Transverse colon (tissue), 4 donors: ENCODE results near the gene C8A. TPM values are rescaled to one million over a fixed set of nuclear protein-coding genes. Genes with fewer than 3 reads are reported as not detected.

Experiments used
- DNase-seq: peaks from one replicate; pipeline ENCODE4 v3.0.0-alpha.2; 2019
- H3K27ac ChIP-seq, 4 donors: fragments of 200-600 bp; sonication (generic); 2 replicates each; pipeline ENCODE4 v1.5.1; 2016 to 2018; ENCODE audit warnings: inconsistent platforms in 4 of 4
- H3K27me3 ChIP-seq: fragments of 200-600 bp; sonication (generic); 2 replicates; pipeline ENCODE4 v1.5.1; 2017; ENCODE audit warnings: inconsistent platforms
- H3K36me3 ChIP-seq, 4 donors: fragments of 200-600 bp; sonication (generic); 2 replicates each; pipeline ENCODE4 v1.5.1; 2017 to 2019; ENCODE audit warnings: inconsistent platforms in 4 of 4
- H3K4me1 ChIP-seq, 4 donors: fragments of 200-600 bp; sonication (generic); 2 replicates each; pipeline ENCODE4 v1.5.1; 2017 to 2020; ENCODE audit warnings: inconsistent platforms in 4 of 4
- H3K4me3 ChIP-seq, 4 donors: fragments of 200-600 bp; sonication (generic); 1 replicate in 1 of 4; 2 replicates in 3 of 4; pipeline versions ENCODE4 v1.5.1 to v1.6.1; 2017 to 2019; ENCODE audit warnings: inconsistent platforms in 4 of 4
- H3K9me3 ChIP-seq, 2 donors: fragments of 200-600 bp; sonication (generic); 2 replicates each; pipeline ENCODE4 v1.5.1; 2017 to 2019; ENCODE audit warnings: inconsistent platforms in 2 of 2
- CTCF ChIP-seq, 5 experiments: fragments of 200-600 bp in 3 of 5; fragments of 450-650 bp in 2 of 5; sonication (generic) in 3 of 5; IDR thresholded peaks; 1 replicate in 2 of 5; 2 replicates in 3 of 5; pipeline ENCODE4 v1.5.1; 2016 to 2017; ENCODE audit warnings: antibody characterized with exemption in 5 of 5, inconsistent platforms in 3 of 5, mild to moderate bottlenecking in 2 of 5, moderate library complexity in 1 of 5
- EP300 ChIP-seq: sonication (generic); formaldehyde crosslinking; IDR thresholded peaks from one replicate; pipeline ENCODE4 v1.6.1; 2017; ENCODE audit warnings: antibody characterized with exemption, low read depth
- POLR2A ChIP-seq: fragments of 450-650 bp; IDR thresholded peaks from one replicate; pipeline ENCODE4 v1.6.1; 2016; ENCODE audit warnings: antibody characterized with exemption, mild to moderate bottlenecking, moderate library complexity
- POLR2AphosphoS5 ChIP-seq, 3 donors: sonication (generic); formaldehyde crosslinking; IDR thresholded peaks; one replicate each; pipeline ENCODE4 v1.6.1; 2016; ENCODE audit warnings: antibody characterized with exemption in 3 of 3
- WGBS, 2 donors: methylation state at CpG; one replicate each; pipeline ENCODE4 v1.1.5; 2018; ENCODE audit warnings: low coverage in 1 of 2; 5-methylcytosine and 5-hydroxymethylcytosine counted together
- in situ Hi-C, 4 donors: fragments of 200-750 bp; cut with MboI; loops; one replicate each; pipeline versions ENCODE4 v1.15.0 to v1.15.1; 2017; ENCODE audit warnings: low sequenced_read_pairs in 3 of 4, low pct_ligation_motif_present in 1 of 4, low pct_unique_long_range_greater_than_20kb in 1 of 4
- intact Hi-C: fragments of 100-400 bp; cut with DNase I; formaldehyde crosslinking; loops from one replicate; pipeline ENCODE4 v1.15.1; 2023; ENCODE audit warnings: low total_unique reads
- total RNA-seq, 4 donors: library from RNA; depleted of rRNA; stranded (reverse); fragments of >200 nt; gene quantifications; one replicate each; pipeline ENCODE4 v1.1.0, GENCODE V29; 2016

The C8A gene
- total RNA-seq, 4 donors from 2014 or later, result not detected

GRCh38 chr1:56859287-56859686, 4.7 kb downstream of the C8A start:
- in situ Hi-C loops, result no loop called here
- Histone ChIP-seq H3K9me3 (no peaks in the 10 kb centered on the region), H3K4me1 (no peaks in the 10 kb centered on the region), H3K36me3 (no peaks in the 10 kb centered on the region), H3K4me3 (no peak overlapping the region), H3K27ac (no peak overlapping the region), H3K27me3 (no peaks in the 10 kb centered on the region)
- TF ChIP-seq POLR2A, result no peak
- TF ChIP-seq EP300, result no peak
- TF ChIP-seq POLR2AphosphoS5 (IDR thresholded peaks at IDR 0.05), result no peak
- no peak for TF ChIP-seq CTCF (IDR thresholded peaks at IDR 0.05)
- intact Hi-C loops, result no loop called here
- DNase-seq, result no peak

GRCh38 chr1:56863265-56863992, 8.8 kb downstream of the C8A start:
- in situ Hi-C loops (no loop called here), intact Hi-C loops (no loop called here)
- TF ChIP-seq CTCF (IDR thresholded peaks at IDR 0.05) (no peak), POLR2AphosphoS5 (IDR thresholded peaks at IDR 0.05) (no peak), EP300 (no peak), POLR2A (no peak)
- DNase-seq, result no peak
- H3K27ac ChIP-seq, result no peak overlapping the region
- H3K36me3 ChIP-seq, result no peaks in the 10 kb centered on the region
- H3K9me3 ChIP-seq, result no peaks in the 10 kb centered on the region
- H3K27me3 ChIP-seq, result no peaks in the 10 kb centered on the region
- WGBS, 2 donors, result 69% methylated on average over 3 of the region's 3 CpGs
- no peak overlapping the region for H3K4me3 ChIP-seq
- H3K4me1 ChIP-seq, result no peaks in the 10 kb centered on the region

- no peaks in the 10 kb centered on the region for H3K36me3 ChIP-seq
- WGBS, 2 donors, result 44 to 46% methylated on average over 2 of the region's 2 CpGs
- no peak overlapping the region for H3K27ac ChIP-seq
- in situ Hi-C loops, result no loop called here
- H3K4me3 ChIP-seq, result no peak overlapping the region
- TF ChIP-seq POLR2AphosphoS5 (IDR thresholded peaks at IDR 0.05), result no peak
- TF ChIP-seq EP300, result no peak
- no peak for TF ChIP-seq CTCF (IDR thresholded peaks at IDR 0.05)
- no peak for TF ChIP-seq POLR2A
- no peaks in the 10 kb centered on the region for H3K27me3 ChIP-seq
- intact Hi-C loops, result no loop called here
- H3K9me3 ChIP-seq, result no peaks in the 10 kb centered on the region
- DNase-seq, result no peak
- H3K4me1 ChIP-seq, result no peaks in the 10 kb centered on the region
These were observed 9.8 kb downstream of the C8A start for GRCh38 chr1:56864430-56864829.

GRCh38 chr1:56866656-56867055, 12.1 kb downstream of the C8A start:
- TF ChIP-seq EP300 (no peak), POLR2AphosphoS5 (IDR thresholded peaks at IDR 0.05) (no peak), POLR2A (no peak), CTCF (IDR thresholded peaks at IDR 0.05) (no peak)
- in situ Hi-C loops, result no loop called here
- Histone ChIP-seq H3K27ac (no peak overlapping the region), H3K9me3 (no peaks in the 10 kb centered on the region), H3K4me1 (no peaks in the 10 kb centered on the region), H3K4me3 (no peak overlapping the region), H3K36me3 (no peaks in the 10 kb centered on the region), H3K27me3 (no peaks in the 10 kb centered on the region)
- no peak for DNase-seq
- WGBS, 2 donors, result 53 to 57% methylated on average over 2 of the region's 2 CpGs
- intact Hi-C loops, result no loop called here
